SK-N-SH treated with all-trans-retinoic acid at 6 μM for 48 hours (cell line): ENCODE results near the gene RIC8B.

Experiments used
- ATAC-seq: fragments of 200-7000 bp; cut with Tn5 transposase; 3 replicates; pipeline ENCODE4 v1.9.1; 2020; ENCODE audit warnings: mild to moderate bottlenecking, moderate library complexity
- BACH2 ChIP-seq: fragments of 250-450 bp; sonication (Bioruptor Pico); IDR thresholded peaks from 2 replicates; pipeline ENCODE4 v1.9.0; 2021; ENCODE audit warnings: mild to moderate bottlenecking, borderline replicate concordance
- CREB5 ChIP-seq: fragments of 250-450 bp; sonication (Bioruptor Pico); IDR thresholded peaks from 2 replicates; pipeline ENCODE4 v1.5.1; 2020; ENCODE audit warnings: low read depth, mild to moderate bottlenecking, moderate library complexity
- CSDC2 ChIP-seq: fragments of 250-450 bp; sonication (Bioruptor Pico); IDR thresholded peaks from 2 replicates; pipeline ENCODE4 v1.5.0; 2020; ENCODE audit warnings: mild to moderate bottlenecking, moderate library complexity
- ESRRG ChIP-seq: fragments of 250-450 bp; sonication (Bioruptor Pico); IDR thresholded peaks from 2 replicates; pipeline ENCODE4 v1.6.1; 2021; ENCODE audit warnings: mild to moderate bottlenecking
- GLIS3 ChIP-seq: fragments of 250-450 bp; sonication (Bioruptor Pico); IDR thresholded peaks from 2 replicates; pipeline ENCODE4 v1.5.0; 2020; ENCODE audit warnings: mild to moderate bottlenecking, moderate library complexity
- ISL1 ChIP-seq: fragments of 250-450 bp; sonication (Bioruptor Pico); IDR thresholded peaks from 2 replicates; pipeline ENCODE4 v2.1.2; 2022; ENCODE audit warnings: mild to moderate bottlenecking, moderate library complexity
- OSR1 ChIP-seq: fragments of 250-450 bp; sonication (Bioruptor Pico); IDR thresholded peaks from 2 replicates; pipeline ENCODE4 v1.8.0; 2022; ENCODE audit warnings: moderate library complexity, mild to moderate bottlenecking, inconsistent platforms
- POU6F1 ChIP-seq: fragments of 250-450 bp; sonication (Bioruptor Pico); IDR thresholded peaks from 2 replicates; pipeline ENCODE4 v1.8.0; 2021; ENCODE audit warnings: low read depth, mild to moderate bottlenecking, moderate library complexity, borderline replicate concordance
- PPARA ChIP-seq: fragments of 250-450 bp; sonication (Bioruptor Pico); IDR thresholded peaks from 2 replicates; pipeline ENCODE4 v1.5.0; 2020; ENCODE audit warnings: mild to moderate bottlenecking, borderline replicate concordance
- RARB ChIP-seq: fragments of 250-450 bp; sonication (Bioruptor Pico); IDR thresholded peaks from 2 replicates; pipeline ENCODE4 v1.8.0; 2021; ENCODE audit warnings: mild to moderate bottlenecking, moderate library complexity
- SNAI2 ChIP-seq: fragments of 250-450 bp; sonication (Bioruptor Pico); IDR thresholded peaks from 2 replicates; pipeline ENCODE4 v1.5.0; 2020; ENCODE audit warnings: mild to moderate bottlenecking, moderate library complexity
- TCF4 ChIP-seq: fragments of 250-450 bp; sonication (Bioruptor Pico); IDR thresholded peaks from 2 replicates; pipeline ENCODE4 v1.8.0; 2021; ENCODE audit warnings: mild to moderate bottlenecking, moderate library complexity, borderline replicate concordance
- TOX ChIP-seq: fragments of 250-450 bp; sonication (Bioruptor Pico); IDR thresholded peaks from 2 replicates; pipeline ENCODE4 v1.8.0; 2021; ENCODE audit warnings: mild to moderate bottlenecking, moderate library complexity, borderline replicate concordance
- ZC3H10 ChIP-seq: fragments of 250-450 bp; sonication (Bioruptor Pico); IDR thresholded peaks from 2 replicates; pipeline ENCODE4 v1.5.1; 2021; ENCODE audit warnings: mild to moderate bottlenecking, moderate library complexity
- ZFP3 ChIP-seq: fragments of 250-450 bp; sonication (Bioruptor Pico); IDR thresholded peaks from 2 replicates; pipeline ENCODE4 v1.5.0; 2020; ENCODE audit warnings: mild to moderate bottlenecking, moderate library complexity
- ZFP30 ChIP-seq: fragments of 450-650 bp; formaldehyde crosslinking; IDR thresholded peaks from 2 replicates; pipeline ENCODE4 v1.5.0; 2022; ENCODE audit warnings: mild to moderate bottlenecking, moderate library complexity
- ZNF565 ChIP-seq: fragments of 450-650 bp; formaldehyde crosslinking; conservative IDR thresholded peaks from 2 replicates; pipeline ENCODE4 v1.5.0; 2020; ENCODE audit warnings: low read depth, mild to moderate bottlenecking, moderate library complexity
- ZNF70 ChIP-seq: fragments of 450-650 bp; formaldehyde crosslinking; IDR thresholded peaks from 2 replicates; pipeline ENCODE4 v1.5.0; 2020; ENCODE audit warnings: mild to moderate bottlenecking, moderate library complexity
- ZNF8 ChIP-seq: fragments of 450-650 bp; formaldehyde crosslinking; IDR thresholded peaks from 2 replicates; pipeline ENCODE4 v1.5.0; 2020; ENCODE audit warnings: mild to moderate bottlenecking, moderate library complexity
- TF ChIP-seq, protein P1 (sequence below): fragments of 250-450 bp; sonication (Bioruptor Pico); IDR thresholded peaks from 2 replicates; pipeline ENCODE4 v1.5.0; 2020; ENCODE audit warnings: mild to moderate bottlenecking, moderate library complexity
- TF ChIP-seq, protein P2 (sequence below): fragments of 250-450 bp; sonication (Bioruptor Pico); IDR thresholded peaks from 2 replicates; pipeline ENCODE4 v1.5.1; 2021; ENCODE audit warnings: mild to moderate bottlenecking, moderate library complexity

The RIC8B gene

DNA sequence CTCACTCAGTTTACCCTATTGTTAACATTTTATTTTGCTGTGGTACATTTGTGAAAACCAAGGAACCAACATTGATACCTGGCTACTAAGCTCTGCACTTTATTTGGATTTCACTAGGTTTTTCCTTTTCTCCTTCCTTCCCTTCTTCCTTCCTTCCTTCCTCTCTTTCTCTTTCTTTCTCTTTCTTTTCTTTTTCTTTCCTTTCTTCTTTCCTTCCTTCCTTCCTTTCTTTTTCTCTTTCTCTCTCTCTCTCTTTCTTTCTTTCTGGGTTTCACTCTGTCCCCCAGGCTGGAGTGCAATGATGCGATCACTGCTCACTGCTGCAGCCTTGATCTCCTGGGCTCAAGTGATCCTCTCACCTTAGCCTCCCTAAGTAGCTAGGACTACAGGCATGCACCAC is 152.2 kb downstream of the RIC8B start:
- ATAC-seq: no peak
- TF ChIP-seq GLIS3 (CRISPR knock-in tag): no peak
- TF ChIP-seq ESRRG: no peak
- TF ChIP-seq, protein P1, sequence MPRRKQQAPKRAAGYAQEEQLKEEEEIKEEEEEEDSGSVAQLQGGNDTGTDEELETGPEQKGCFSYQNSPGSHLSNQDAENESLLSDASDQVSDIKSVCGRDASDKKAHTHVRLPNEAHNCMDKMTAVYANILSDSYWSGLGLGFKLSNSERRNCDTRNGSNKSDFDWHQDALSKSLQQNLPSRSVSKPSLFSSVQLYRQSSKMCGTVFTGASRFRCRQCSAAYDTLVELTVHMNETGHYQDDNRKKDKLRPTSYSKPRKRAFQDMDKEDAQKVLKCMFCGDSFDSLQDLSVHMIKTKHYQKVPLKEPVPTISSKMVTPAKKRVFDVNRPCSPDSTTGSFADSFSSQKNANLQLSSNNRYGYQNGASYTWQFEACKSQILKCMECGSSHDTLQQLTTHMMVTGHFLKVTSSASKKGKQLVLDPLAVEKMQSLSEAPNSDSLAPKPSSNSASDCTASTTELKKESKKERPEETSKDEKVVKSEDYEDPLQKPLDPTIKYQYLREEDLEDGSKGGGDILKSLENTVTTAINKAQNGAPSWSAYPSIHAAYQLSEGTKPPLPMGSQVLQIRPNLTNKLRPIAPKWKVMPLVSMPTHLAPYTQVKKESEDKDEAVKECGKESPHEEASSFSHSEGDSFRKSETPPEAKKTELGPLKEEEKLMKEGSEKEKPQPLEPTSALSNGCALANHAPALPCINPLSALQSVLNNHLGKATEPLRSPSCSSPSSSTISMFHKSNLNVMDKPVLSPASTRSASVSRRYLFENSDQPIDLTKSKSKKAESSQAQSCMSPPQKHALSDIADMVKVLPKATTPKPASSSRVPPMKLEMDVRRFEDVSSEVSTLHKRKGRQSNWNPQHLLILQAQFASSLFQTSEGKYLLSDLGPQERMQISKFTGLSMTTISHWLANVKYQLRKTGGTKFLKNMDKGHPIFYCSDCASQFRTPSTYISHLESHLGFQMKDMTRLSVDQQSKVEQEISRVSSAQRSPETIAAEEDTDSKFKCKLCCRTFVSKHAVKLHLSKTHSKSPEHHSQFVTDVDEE (CRISPR knock-in tag): no peak
- TF ChIP-seq RARB (CRISPR knock-in tag): no peak
- no peak for TF ChIP-seq CREB5
- no peak for TF ChIP-seq ZFP30 (CRISPR knock-in tag)
- TF ChIP-seq ZC3H10 (CRISPR knock-in tag): no peak
- no peak for TF ChIP-seq POU6F1 (CRISPR knock-in tag)
- no peak for TF ChIP-seq ZNF70 (CRISPR knock-in tag)
- TF ChIP-seq OSR1 (CRISPR knock-in tag): no peak

- ATAC-seq: no peak
- TF ChIP-seq SNAI2 (CRISPR knock-in tag) (no peak), TOX (CRISPR knock-in tag) (no peak), RARB (CRISPR knock-in tag) (no peak), TCF4 (CRISPR knock-in tag) (no peak), ESRRG (no peak), PPARA (CRISPR knock-in tag) (no peak), ZFP30 (CRISPR knock-in tag) (no peak), CREB5 (no peak), ZNF565 (CRISPR knock-in tag) (no peak), OSR1 (CRISPR knock-in tag) (no peak), ZFP3 (CRISPR knock-in tag) (no peak), ZNF8 (CRISPR knock-in tag) (no peak), BACH2 (CRISPR knock-in tag) (no peak), ISL1 (CRISPR knock-in tag) (no peak), CSDC2 (no peak), ZC3H10 (CRISPR knock-in tag) (no peak), POU6F1 (CRISPR knock-in tag) (no peak), ZNF70 (CRISPR knock-in tag) (no peak)
- TF ChIP-seq, protein P2, sequence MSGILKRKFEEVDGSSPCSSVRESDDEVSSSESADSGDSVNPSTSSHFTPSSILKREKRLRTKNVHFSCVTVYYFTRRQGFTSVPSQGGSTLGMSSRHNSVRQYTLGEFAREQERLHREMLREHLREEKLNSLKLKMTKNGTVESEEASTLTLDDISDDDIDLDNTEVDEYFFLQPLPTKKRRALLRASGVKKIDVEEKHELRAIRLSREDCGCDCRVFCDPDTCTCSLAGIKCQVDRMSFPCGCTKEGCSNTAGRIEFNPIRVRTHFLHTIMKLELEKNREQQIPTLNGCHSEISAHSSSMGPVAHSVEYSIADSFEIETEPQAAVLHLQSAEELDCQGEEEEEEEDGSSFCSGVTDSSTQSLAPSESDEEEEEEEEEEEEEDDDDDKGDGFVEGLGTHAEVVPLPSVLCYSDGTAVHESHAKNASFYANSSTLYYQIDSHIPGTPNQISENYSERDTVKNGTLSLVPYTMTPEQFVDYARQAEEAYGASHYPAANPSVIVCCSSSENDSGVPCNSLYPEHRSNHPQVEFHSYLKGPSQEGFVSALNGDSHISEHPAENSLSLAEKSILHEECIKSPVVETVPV: no peak
- TF ChIP-seq, protein P1 (CRISPR knock-in tag): no peak
These were observed 159.8 kb downstream of the RIC8B start for GRCh38 chr12:106934277-106934676.
